H1 (cell line): ENCODE data around the gene COQ7. TPM values are rescaled to one million over a fixed set of nuclear protein-coding genes. Genes with fewer than 3 reads are reported as not detected.

Experiments used
- HDAC2 ChIP-seq, 2 experiments: fragments of 300-600 bp in 1 of 2; sonication (generic) in 1 of 2; IDR thresholded peaks; 2 replicates each; pipeline ENCODE4 v1.6.1; 2011 to 2012; ENCODE audit warnings: low read depth in 2 of 2, low read length in 2 of 2, mild to moderate bottlenecking in 2 of 2, moderate library complexity in 2 of 2, borderline replicate concordance in 1 of 2, inconsistent platforms in 1 of 2
- HDAC6 ChIP-seq: IDR thresholded peaks from one replicate; pipeline ENCODE4 v1.7.1; 2012; ENCODE audit warnings: low read depth, mild to moderate bottlenecking, inconsistent platforms, low read length, moderate library complexity
- JUN ChIP-seq: IDR thresholded peaks from 2 replicates; pipeline ENCODE4 v1.6.1; 2011; ENCODE audit warnings: low read depth, mild to moderate bottlenecking, improper control_type of control experiment, low read length
- JUND ChIP-seq: IDR thresholded peaks from 2 replicates; pipeline ENCODE4 v1.6.1; 2011; ENCODE audit warnings: mild to moderate bottlenecking, improper control_type of control experiment, low read length
- RBBP5 ChIP-seq: IDR thresholded peaks from 2 replicates; pipeline ENCODE4 v1.7.1; 2012; ENCODE audit warnings: low read depth, mild to moderate bottlenecking, inconsistent platforms, low read length, moderate library complexity, borderline replicate concordance
- SIX5 ChIP-seq: IDR thresholded peaks from 2 replicates; pipeline ENCODE4 v1.6.1; 2011; ENCODE audit warnings: mild to moderate bottlenecking, low read depth, low read length
- polyA plus RNA-seq, 7 experiments: library from polyadenylated mRNA; depleted of rRNA in 3 of 7; stranded (reverse) in 5 of 7; unstranded in 2 of 7; fragments of >200 nt in 5 of 7; fragments of 200-250 nt in 2 of 7; gene quantifications; 1 replicate in 5 of 7; 2 replicates in 1 of 7; 4 replicates in 1 of 7; pipeline versions ENCODE4 v1.2.1 to v1.2.3, GENCODE V29; 2011 to 2013; ENCODE audit warnings: missing spikeins in 2 of 7, mixed read lengths in 2 of 7
- total RNA-seq: library from RNA; stranded (reverse); fragmentation: NEBNext Ultra II Directional; extraction: Animal tissue kit (Norgen Biotek cat#: 25700); gene quantifications from 2 replicates; pipeline ENCODE4 v1.2.1, GENCODE V29; 2021

COQ7 gene
- total and polyA plus RNA-seq, 2 of the 8 experiments (the other 6 are each of a cell fraction or from before 2014, with no cell fraction given): 7.1 to 15.2 TPM

DNA sequence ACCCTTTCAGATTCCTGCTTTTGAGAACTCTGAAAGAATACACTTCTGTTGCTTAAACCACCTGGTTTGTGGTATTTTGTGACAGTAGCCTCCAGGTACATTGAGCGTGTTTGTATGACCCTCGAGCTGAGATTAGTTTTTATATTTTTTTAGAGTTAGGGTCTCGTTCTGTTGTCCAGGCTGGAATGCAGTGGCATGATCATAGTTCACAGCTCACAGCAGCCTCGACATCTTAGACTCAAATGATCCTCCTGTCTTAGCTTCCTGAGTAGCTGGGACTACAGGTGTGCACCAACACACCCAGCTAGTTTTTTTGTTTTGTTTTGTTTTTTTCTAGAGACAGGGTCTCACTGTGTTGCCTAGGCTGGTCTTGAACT lies 41.9 kb downstream of the COQ7 start (continued):
- TF ChIP-seq HDAC2 (IDR thresholded peaks at IDR 0.05; ENCODE audit: borderline replicate concordance in 1 of 2, low read depth in 2 of 2, low read length in 2 of 2): no peak
- TF ChIP-seq HDAC6: no peak
- no peak for TF ChIP-seq JUN
- no peak for TF ChIP-seq JUND
- TF ChIP-seq RBBP5: no peak
- no peak for TF ChIP-seq SIX5
